ENCODE measurements around the gene MYL7. TPM values are rescaled to one million over a fixed set of nuclear protein-coding genes. Genes with fewer than 3 reads are reported as not detected.

Gene MYL7
- total RNA-seq, 1 donor from 2014 or later = not detected

DNA sequence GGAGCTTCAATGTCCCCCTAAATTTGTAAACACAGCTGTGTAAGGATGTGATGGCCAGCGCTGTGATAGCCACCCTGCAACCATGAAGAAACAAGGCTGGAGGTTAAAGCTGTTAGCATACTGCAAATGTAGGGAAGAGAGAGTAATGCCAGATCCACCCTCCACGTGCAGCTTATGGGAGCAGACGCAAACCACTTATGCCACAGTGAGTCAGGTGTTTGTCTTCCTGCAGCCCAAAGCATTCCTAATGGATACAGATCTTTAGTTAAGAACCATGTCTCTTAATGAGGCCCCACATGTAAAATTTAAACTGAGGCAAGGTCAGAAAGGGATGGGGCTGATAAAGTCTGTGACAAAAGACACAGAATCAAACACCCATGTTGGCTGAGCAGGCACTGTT is 13.6 kb upstream of the MYL7 start:
- TF ChIP-seq, protein P1, sequence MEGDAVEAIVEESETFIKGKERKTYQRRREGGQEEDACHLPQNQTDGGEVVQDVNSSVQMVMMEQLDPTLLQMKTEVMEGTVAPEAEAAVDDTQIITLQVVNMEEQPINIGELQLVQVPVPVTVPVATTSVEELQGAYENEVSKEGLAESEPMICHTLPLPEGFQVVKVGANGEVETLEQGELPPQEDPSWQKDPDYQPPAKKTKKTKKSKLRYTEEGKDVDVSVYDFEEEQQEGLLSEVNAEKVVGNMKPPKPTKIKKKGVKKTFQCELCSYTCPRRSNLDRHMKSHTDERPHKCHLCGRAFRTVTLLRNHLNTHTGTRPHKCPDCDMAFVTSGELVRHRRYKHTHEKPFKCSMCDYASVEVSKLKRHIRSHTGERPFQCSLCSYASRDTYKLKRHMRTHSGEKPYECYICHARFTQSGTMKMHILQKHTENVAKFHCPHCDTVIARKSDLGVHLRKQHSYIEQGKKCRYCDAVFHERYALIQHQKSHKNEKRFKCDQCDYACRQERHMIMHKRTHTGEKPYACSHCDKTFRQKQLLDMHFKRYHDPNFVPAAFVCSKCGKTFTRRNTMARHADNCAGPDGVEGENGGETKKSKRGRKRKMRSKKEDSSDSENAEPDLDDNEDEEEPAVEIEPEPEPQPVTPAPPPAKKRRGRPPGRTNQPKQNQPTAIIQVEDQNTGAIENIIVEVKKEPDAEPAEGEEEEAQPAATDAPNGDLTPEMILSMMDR (conservative IDR thresholded peaks at IDR 0.05; ENCODE audit: low read depth, low read length) = no peak
- no peak for DNase-seq (ENCODE audit: low read depth)

DNA sequence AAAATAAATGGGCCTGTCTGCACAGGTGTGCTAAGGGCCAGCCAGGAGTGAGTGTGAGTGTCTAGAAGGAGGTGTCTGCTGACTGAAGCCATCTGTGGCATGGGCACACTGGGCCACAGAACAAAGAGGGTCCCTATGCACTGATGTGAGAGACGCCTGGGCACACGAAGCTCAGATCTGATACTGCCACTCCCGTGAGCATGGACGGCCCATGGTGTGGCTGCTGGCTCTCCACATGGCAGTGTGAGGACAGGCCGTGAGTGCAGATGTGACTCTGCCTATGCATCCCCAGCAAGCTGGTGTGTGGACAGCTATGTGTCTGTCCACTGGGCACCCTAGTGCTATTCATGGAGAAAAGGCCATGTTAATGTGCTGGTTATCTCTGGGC is 12.8 kb upstream of the MYL7 start:
- TF ChIP-seq, protein P1 (conservative IDR thresholded peaks at IDR 0.05; ENCODE audit: low read depth, low read length) = no peak
- no peak for DNase-seq (ENCODE audit: low read depth)
- no peak overlapping the region for H3K4me3 ChIP-seq (ENCODE audit: low read depth, low read length)

More for the DNA sequence above, 13.6 kb upstream of the MYL7 start:
- H3K4me3 ChIP-seq (ENCODE audit: low read depth, low read length) = no peak overlapping the region

DNA sequence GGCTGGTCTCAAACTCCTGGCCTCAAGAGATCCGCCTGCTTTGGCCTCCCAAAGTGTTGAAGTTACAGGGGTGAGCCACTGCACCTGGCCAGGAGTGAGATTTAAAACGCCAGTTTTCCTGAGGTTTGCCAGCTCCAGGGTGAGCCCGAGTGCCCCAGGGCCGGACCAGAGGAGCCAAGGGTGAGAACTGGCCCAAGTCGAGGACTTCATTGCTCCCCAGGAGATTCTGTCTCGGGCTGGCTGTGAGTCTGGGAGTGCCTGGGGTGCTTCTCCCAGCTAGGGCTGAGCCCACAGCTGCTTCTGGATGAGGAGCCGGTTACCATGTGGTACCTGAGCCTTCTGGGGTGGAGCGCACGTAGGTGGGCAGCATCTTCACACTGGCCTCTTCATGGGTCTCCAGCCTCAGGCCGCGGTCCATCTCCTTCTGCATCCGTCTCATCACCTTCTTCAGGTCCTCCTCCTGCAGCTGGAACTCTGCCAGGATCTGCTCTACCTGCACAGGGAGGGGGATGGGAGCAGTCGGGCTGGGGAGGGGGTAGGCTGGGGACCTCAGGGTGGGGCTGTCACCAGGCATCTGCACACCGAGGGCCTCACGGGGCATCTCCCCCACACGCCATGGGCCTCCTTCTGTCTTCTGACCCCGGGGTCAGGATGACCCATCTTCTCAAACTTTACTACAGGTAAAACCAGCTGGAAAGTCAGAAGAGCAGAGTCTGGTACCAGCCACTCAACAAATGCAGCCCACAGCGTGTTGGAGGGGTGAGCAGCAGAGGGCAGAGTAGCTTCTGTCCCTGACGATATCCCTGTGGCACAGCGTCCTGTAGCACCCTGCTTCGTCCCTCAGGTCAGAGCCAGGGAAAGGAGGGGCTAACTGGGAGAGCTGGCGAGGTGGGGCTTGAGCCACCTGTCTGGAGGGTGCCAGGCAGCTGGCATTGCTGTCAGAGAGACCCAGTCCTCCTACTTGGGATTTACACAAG is 12.1 kb upstream of the MYL7 start:
- TF ChIP-seq, protein P1 (conservative IDR thresholded peaks at IDR 0.05; ENCODE audit: low read depth, low read length) = no peak
- no peak overlapping the region for H3K4me3 ChIP-seq (ENCODE audit: low read depth, low read length)
- no peak for DNase-seq (ENCODE audit: low read depth)

GRCh38 chr7:44151956-44152355 is 10.8 kb upstream of the MYL7 start:
- TF ChIP-seq, protein P1 (conservative IDR thresholded peaks at IDR 0.05; ENCODE audit: low read depth, low read length) = no peak
- H3K4me3 ChIP-seq (ENCODE audit: low read depth, low read length) = no peak overlapping the region
- DNase-seq (ENCODE audit: low read depth) = no peak

DNA sequence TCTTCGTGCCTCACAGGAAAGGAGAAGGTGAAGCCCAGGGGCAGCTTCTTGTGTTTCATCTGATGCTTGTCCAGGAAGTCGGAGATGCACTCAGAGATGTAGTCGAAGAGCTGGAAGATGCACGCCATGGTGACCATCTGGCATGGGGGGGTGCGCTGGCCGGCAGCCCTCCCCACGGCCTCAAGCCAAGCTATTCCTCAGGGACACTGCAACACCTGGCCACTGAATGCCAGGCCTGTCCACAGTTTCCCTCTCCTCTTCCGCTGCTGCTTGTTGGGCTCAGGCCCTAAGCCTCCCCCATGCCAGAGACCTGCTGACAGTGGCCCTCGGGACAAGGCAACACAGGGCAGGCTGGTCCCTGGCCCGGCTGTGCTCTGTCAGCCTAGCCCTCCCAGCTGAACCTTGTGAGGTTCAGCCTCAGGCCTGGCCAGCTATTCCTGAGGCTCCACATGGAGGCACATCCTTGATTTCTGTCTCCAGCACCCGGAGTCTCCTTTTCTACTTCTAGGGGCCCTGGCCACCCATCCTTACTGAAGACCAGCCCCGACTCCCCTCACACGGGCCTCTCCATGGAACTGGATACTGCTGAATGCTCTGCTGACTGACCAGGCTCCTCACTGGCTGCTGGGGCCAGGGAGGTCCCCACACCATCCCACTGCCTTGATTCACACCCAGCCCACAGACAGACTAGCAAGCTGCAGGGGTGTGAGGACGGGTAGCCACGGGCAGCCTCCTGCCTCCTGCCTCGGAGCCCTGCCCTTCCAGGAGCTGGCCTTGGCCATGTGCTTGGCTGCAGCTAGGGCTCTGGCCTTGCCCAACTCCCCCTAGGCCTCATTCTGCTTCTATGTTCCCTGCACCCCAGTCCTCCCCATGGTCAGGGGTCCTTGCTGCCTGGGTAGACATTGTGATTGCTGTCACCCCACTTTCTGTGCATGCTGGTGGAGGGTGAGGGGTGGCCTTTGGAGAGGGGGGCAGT is 10.1 kb upstream of the MYL7 start:
- no peak for DNase-seq (ENCODE audit: low read depth)
- TF ChIP-seq, protein P1 (conservative IDR thresholded peaks at IDR 0.05; ENCODE audit: low read depth, low read length) = no peak
- no peak overlapping the region for H3K4me3 ChIP-seq (ENCODE audit: low read depth, low read length)

DNA sequence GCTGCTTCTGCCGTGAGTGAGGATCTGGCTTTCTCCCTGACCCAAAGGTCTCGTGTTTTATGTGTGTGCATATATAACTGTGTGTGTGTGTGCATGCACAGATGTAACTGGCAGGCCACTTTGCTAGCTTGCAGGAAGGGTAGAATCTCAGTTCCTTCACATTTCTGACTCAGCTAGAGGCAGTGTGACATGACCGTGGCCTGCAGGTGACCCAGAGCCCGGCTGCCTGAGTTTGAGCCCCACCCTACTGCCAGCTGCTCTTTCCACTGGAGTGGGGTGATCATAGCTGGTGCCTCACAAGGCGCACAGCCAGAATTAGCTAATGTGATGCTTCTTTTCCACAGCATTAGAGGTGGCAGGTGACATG is 9.3 kb upstream of the MYL7 start:
- TF ChIP-seq, protein P1 (conservative IDR thresholded peaks at IDR 0.05; ENCODE audit: low read depth, low read length) = no peak
- DNase-seq (ENCODE audit: low read depth) = no peak

More for the DNA sequence above, 9.3 kb upstream of the MYL7 start:
- no peak overlapping the region for H3K4me3 ChIP-seq (ENCODE audit: low read depth, low read length)

All from epithelial cell of proximal tubule (primary cell).